Stimulated activated CD4-positive, alpha-beta T cell treated with anti-CD3 and anti-CD28 coated beads, Interleukin-15, amount 100 ng/mL, for 24 hours (primary cell): ENCODE results near the gene CALML3.

ENCODE experiments used
- DNase-seq: peaks from one replicate; pipeline ENCODE4 v3.0.0-alpha.2; 2020

CALML3 gene

DNA sequence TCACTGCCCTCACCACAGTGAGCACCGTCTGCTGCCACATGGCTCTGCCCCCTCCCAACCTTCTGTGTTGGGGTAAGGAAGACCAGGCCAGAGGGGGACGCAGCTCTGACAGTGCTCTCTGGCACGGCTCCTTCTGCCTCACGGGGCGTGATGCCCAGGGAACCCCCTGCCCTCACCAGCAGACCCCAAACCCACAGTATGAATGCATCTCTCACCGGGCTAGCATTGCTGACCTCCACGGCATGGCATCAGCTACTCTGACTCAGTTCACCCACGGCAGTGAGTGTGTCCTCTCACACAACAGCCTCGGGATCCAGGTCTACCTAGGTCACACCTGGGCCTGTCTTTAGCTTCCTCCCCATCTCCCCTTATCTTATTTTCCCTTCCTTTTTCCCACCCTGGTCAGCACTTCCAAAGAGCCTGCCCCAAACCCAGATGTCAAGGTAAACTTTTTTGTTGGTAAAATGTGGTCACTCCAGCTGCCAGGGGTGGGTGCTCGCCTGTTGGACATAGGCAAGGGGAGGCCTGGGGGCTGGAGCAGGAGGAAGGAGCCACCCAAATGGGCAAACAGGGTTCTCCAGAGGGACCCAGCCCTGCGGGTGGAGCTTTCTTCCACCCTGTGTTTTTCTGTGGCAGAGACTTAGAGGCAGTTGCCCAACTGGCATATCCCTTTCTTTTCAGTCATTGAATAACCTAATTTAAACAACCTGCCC is 4.4 kb downstream of the CALML3 start:
- DNase-seq: no peak

DNA sequence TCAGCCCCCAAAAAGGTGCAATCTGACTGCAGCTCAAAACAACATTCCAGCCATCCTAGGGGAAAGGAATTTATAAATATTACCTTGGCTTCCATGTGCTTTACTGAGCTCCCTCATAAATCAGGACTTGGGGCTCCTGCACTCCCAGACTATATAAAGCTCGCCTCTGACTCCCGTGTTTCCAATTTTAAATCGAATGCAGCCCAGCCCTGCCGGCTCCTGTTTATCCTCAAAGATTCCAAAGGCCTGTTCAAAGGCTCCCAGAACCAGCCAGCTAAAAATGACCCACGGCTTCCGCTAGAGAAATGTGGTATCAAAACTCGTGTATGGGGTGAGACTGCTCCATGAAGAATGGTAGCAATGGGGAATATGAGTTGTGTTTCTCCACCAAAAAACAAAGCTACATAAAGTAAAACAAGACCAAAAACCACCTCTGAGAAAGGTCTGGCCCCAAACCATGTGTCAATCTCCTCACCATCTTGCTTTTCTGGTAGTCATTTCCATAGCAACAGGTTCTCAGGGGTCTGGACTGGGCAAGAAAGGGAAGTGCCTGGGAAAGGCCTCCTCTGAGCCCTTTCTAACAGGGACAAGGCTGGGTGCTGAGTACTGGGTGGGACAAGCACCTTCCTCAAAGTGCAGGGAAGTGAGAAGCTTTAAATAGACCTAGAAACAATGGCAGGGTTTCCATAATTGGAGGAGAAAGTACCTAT is 5.1 kb downstream of the CALML3 start:
- DNase-seq: no peak

DNA sequence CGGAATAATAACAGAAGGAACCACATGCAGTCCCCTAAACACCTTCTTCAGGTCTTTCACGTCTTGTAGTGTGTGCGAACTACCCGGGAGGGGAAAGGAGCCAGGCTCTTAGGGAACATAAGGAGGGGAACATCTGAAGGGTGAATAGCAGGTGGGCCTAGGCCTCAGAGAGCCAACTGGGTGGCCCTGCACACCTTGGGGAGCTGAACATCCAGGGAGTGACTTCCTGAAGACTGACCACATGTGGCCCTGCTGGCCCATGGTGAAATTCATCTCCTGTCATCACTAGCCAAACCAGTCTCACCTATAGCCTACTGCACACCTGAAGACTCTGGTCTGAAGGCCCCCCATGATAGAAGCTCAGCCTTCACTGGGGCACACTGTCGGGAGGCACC is 5.6 kb downstream of the CALML3 start:
- no peak for DNase-seq

DNA sequence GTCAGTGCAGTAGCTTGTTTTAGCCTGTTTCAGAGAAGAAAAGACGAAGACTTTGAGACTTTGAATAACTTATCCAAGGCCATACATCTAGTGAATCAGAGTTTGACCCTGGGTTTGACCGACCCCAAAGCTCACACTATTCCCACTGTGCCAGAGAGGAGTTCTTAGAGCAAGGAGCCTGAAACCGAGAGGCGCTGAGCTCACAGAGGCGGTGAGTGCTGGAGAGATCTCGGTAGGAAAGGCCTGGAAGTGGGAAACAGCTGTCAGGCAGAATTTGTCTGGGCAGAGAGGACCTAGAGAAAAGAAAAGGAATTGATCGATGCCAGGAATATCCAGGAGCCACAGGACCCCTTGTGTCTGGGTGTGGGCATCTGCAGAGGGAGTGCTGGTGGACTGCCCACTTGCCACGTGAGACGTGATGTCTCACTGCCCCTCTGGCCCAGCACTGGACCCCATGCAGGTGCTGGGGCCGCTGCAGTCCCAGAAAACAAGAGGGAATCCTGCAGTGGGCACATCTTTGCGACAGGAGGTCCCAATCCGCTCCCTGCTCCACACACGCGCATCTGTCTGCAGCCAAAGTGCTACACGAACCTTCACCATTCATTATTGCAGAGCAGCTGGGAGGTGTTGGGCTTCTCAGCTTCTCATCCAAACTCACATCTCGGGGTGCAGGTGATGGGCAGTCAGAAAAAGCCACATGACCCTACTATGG is 6.2 kb downstream of the CALML3 start:
- DNase-seq: no peak

DNA sequence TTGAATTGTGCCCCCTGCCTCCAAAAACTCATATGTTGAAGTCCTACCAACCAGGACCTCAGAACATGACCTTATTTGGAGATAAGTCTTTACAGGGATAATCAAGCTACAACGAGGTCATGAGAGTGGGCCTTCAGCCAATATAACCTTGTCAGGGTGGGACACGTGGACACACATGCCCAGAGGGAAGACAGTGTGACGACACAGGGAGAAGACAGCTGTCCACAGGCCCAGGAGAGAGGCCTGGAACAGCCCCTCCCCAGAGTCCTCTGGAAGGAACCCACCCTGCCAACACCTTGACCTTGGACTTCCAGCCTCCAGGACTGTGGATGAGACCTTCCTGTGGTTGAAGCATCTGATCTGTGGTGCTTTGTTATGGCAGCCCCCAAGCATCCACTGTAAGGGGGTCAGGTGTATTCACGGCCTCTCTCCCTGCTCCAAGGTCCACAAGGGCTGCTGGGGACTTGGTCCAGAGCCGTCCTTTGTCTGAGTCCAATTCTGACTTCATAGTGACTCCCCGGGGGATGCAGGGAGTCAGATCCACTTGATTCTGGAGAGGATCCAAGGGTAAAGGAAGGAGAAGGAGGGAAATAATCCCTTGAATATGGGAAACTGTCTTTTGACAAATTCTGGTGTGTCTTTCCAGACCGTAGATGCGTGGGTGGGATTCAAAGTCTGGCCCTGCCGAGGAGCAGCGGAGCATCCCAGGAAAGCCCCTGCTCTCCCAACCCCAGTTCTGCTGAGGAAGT is 7.0 kb downstream of the CALML3 start:
- no peak for DNase-seq

DNA sequence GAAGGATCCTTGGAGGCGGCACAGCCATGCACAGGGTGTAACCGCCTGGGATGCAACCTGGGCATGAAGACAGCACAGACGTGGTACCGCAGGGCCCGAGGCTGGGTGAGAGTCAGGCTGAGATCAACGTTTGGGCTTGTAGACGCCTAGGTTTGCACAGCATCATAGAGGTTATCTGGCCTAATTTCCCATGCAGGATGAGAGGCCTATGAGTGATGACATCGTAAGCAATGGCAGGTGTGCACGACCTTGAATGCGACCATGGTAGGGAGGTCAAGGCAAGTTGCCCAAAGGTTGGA is 7.5 kb downstream of the CALML3 start:
- no peak for DNase-seq

DNA sequence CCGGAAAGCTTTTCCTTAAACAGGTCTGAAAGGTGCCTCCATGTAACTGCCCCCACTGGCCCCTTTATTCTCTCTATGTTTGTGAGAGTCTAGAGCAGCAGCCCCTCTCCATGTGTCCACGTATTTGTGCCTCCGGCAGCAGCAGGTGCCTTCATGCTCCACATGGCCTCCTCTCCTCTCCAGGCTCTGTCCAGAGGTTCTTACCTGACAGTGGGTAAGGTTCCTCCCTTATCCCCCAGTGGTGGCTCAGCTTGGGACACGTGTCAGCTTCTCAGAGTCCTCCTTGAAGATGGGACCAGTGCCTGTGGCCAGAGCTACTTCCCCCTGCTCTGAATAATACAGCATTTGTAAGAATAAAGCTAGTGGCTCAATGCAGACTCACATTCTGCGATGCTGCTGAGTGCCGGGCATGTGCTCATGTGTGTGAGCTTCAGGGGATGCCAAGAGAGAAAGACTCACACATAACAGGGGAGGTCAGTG is 7.9 kb downstream of the CALML3 start:
- DNase-seq: no peak

DNA sequence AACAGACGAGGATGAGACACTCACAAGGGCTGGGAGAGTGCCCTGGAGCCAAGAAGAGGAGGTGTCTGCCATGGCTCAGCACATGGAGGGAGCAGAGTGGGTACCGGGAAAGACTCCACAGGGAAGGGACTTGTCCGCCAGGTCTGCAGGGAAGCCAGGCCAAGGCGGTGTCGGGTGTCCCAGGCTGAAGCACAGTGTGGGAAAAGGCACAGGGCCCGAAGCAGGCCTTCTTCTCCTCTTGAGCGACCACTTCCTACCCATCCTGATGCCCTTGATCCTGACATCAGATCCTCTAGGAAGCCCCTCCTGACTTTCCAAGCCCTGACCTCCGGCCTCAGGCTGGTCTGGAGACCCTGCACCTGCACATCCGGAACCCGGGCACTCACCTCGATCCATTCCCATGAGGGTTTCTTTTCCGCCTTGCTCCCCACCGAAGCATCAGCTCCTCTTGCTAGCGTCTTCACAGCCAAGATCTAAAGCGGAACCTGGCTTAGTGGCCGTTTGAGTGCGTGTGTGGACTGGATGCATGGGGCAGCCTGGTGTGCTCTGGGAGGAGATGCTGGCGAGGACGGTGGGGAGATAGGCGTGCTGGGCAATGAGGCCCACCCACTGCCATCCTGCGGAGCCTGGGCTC is 8.5 kb downstream of the CALML3 start:
- no peak for DNase-seq

DNA sequence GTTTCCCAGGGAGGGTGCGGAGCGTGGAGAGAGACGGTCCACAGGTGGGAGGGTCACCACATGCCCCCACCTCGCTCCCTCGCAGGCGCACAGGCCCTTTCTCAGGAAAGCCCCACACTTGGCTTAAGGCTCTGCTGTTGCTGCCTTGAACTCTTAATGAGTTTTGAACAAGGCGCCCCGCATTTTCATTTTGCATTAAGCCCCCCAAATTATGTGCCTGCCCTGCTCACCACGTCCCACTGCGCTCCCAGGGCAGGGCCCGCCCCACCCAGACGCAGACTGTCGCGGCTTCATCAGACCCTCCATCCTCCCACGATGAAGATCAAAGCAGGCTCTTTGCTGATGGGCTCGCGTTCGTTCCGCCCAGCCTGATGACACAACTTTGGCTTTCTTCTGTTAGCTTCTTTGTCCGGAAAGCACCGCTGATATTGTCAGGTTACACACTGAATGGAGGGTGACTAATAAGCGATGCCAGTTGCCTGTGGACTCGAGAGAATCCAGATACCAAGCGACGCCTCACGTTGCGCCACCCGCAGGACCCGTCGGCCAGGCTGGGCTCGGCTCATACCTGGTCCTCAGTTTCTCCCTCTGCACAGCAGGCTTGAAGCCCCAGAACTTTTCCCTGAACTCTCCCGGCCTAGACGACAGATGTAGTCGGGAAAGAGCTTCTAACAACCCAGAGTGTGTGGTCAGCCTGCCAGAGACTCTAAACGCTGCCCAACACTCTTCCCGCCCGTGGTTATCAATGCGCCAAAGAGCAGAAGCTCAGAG is 9.5 kb downstream of the CALML3 start:
- DNase-seq: no peak

DNA sequence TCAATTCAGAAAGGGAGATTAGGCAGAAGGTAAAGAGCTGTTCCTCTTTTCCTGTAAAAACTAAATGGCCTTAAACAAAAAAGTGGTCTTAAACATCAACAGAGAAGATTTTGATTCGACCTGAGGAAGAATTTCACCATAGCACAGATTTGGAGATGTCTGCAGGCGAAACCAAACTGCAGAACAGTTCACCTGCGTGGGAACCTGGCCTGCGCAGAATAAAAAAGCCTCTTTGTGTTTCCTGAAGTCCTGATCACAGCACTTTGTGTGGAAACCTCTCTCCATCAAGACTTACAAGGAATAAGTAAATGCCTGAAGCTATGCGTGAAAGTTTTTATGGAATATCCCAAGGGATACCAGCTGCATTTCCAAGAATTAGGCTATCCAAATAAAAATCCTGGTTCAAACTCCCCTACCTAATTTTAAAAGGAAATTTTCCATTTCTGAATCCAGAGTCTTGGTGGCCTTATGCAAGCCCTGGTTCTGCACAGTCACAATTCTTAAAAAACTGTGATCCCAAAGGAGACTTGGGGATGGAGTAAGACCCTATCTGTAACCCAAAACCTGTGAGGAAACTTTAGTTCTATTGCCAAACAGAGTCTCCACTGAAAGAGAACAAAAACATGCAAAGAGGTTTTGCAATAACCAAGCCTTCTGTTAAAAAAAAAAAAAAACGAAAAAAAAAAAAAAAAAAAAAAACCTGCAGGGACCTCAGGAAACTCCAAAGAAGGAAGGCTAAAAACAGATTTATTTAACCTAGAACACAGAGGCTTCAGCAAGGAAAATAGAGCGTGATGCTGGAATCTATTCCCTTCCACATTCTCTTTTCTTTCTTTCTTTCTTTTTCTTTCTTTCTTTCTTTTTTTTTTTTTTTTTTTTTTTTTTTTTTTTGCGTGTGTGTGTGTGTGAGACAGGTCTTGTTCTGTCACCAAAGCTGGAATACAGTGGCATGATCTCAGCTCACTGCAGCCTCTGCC is 10.4 kb downstream of the CALML3 start:
- no peak for DNase-seq

DNA sequence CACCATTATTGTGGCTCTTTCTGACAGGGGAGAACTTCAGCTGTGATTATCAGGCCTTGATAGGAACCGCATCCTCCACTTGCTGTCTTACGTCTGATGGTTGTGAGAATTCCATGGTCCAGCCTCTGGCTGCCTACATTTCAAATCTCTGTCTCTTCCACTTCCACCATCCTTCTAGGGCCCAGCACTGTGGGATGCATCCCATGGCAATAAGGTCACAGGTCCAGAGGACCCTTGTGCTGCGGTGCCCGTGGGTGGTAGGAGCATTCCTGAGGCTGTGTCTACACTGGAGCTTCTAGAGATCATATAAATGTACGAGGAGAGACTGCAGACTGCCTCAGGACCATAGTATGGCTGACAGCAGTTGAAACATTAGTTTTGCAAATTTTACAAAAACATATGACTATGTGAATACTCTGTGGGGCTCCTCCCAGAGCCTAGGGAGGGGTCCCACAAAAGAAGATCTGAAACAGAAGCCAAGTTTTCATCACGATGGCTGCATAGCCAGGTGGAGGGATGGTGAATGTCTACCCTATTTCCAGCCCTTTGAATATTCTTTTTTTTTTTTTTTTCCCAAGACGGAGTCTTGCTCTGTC is 11.8 kb downstream of the CALML3 start:
- DNase-seq: no peak

DNA sequence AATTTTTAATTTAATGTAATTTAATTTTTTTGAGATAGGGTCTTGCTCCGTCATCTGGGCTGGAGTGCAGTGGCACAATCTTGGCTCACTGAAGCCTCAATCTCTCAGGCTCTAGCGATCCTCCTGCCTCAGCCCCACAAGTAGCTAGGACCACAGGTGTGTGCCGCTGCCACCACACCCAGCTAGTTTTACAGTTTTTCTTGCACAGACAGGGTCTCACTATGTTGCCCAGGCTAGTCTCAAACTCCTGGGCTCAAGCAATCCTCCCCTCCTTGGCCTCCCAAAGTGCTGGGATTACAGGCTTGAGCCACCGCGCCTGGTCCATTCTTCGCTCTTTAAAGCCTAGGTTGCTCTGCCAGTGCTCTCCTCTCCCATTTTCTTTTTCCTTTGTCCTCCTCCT is 12.9 kb downstream of the CALML3 start:
- DNase-seq: no peak

DNA sequence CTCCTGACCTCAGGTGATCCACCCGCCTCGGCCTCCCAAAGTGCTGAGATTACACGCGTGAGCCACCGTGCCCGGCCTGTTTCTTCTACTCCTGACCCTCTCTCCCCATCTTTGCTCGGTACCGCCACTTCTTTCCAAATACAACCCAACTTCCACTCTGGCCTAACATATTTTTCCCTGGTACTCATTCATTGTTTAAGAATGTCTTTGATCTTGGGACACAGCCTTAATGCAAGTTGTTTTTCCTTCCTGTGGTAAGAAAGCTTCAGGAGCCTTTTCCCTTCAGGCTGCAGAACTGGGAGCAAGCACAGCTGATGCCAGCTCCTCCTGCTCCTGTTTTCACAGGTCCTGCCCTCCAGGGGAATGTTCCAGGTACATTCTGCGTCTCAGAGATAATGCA is 13.7 kb downstream of the CALML3 start:
- DNase-seq: no peak

DNA sequence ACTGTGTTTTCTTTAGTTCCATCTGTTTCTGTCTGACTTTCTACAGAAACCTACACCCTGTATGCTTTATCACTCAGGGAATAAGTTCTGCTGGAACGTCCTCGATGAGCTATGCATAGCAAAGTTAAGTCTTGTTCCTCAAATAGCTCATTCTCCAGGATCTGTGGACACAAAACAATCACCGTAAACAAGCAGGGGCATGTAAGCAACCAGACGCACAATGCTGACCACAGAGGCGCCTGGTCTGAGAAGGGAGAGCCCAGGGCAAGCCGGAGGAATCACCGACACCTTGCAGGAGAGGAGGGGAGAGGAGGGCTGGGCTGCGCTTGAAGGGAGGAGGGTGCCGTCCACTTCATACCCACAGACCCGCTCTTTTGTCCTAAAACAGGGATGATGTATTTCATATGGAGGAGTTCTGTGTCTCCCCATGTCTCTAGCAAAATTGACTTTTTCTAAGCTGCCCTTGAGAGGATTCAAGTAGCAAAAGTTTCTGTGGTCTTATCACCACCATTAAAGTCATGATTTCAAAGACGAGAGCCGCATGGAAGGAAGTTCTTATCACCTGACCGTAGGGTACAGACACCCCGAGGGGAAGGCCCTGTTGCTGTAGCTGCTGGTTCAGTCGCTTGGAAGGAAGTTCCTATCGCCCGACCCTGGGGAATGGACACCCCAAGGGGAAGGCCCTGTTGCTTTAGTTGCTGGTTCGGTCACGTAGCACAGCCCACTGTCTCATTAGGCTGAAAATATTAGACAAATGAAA is 14.3 kb downstream of the CALML3 start:
- DNase-seq: no peak

DNA sequence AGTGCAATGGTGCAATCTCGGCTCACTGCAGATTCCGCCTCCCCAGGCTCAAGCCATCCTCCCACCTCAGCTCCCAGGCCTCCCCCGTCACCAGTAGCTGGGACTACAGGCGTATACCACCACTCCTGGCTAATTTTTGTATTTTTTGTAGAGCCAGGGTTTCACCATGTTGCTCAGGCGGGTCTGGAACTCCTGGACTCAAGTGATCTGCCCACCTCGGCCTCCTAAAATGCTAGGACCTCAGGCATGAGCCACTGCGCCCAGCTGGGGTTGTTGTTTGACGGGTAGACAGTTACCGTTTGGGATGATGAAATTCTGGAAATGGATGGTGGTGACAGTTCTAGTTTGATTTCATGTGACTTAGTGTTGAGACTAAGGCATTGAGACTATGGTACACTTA is 15.3 kb downstream of the CALML3 start:
- no peak for DNase-seq

DNA sequence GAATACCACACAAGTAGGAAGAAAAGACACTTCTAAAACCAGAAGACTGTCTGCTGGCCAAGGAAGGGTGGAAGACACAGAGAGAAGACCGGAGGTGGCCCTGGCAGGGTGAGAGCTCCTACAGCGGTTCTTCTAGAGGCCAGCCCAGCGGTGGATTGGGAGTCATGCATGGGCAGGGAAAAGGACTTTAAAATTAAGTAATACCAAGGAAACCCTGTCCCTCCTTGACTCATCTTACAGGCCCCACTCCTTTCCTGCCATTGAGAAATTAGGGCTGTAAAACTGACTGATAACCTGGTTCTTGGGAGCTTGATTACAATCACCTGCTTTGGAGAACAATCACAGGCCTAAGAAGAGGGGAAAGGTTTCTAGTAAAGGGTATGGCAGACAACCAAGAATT is 16.1 kb downstream of the CALML3 start:
- no peak for DNase-seq

DNA sequence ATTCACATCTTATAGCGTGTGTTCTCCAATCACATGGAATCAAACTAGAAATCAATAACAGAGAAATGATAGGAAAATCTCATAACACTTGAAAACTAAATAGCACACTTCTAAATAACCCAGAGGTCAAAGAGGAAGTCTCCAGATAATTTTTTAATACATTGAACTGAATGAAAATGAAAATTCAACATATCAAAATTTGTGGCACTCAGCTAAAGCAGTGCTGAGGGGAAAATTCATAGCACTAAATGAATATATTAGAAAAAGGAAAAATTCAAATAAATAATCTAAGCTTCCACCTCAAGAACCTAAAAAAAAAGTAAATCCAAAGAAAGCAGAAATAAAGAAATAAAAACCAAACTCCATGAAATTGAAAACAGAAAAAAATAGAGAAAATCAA is 17.3 kb downstream of the CALML3 start:
- no peak for DNase-seq

DNA sequence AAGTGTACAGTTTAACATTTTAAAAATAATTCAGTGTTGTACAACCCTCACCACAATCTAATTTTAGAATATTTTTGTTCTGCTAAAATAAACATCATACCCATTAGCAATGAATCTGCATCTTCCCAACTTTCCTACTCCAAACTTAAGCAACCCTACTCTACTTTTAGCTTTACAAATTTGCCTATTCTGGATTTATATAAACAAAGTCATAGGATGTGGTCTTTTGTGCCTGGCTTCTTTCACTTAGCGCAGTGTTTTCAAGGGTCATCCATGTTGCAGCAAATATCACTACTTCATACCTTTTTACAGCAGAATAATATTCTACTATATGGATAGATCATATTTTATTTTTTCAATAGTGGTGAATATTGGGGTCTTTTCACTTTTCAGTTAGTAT is 18.9 kb downstream of the CALML3 start:
- no peak for DNase-seq

DNA sequence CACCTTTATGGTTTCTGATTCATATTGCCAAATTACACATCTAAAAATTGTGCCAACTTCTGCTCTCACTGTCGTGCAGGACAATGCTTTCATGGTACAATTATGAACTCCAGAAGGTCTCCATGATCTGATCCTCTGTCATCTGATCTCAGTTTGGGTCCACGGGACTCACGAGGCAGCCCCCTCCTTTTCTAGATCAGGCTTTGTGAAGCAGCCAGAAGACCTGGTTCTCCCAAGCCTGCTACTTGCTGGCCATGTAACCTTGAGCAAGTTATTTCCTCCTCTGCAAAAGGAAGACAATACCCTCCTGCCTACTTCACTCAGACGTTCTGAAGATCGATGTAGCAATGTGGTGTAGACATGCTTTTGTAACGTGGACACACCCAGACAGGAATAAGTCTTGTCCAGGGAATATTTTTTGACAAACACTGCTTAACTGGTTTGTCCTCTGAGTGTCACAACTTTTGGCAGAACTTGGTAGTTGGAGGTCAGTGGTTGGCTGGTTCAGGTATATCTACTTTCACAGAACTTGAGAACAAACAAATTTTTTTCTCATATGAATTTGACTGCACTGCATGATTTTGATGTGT is 19.6 kb downstream of the CALML3 start:
- no peak for DNase-seq
